8988T (cell line): ENCODE data around the gene ADAMTSL5.
"Not testable (repeated sequence)": the region's sequence is repeated elsewhere in the genome, so short reads cannot be mapped to it uniquely, and the experiment has no call there.

Experiments
- DNase-seq: peaks from one replicate; pipeline ENCODE4 v3.0.0; 2011

The ADAMTSL5 gene

DNA sequence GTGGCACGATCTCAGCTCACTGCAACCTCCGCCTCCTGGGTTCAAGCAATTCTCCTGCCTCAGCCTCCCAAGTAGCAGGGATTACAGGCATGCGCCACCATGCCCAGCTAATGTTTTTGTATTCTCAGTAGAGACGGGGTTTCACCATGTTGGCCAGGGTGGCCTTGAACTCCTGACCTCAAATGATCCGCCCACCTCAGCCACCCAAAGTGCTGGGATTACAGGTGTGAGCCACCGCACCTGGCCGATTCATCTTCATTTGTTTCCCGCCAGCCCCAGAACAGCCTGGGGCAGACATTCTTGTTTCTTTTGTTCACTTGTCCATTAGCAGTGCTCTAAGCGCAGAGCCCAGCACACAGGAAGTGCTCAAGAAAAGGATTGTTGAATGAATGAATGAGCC is 35.8 kb downstream of the ADAMTSL5 start:
- DNase-seq: not testable (repeated sequence)

- peak; percentile 23 for DNase-seq
Observed at GRCh38 chr19:1475751-1476437, 36.9 kb downstream of the ADAMTSL5 start.

DNA sequence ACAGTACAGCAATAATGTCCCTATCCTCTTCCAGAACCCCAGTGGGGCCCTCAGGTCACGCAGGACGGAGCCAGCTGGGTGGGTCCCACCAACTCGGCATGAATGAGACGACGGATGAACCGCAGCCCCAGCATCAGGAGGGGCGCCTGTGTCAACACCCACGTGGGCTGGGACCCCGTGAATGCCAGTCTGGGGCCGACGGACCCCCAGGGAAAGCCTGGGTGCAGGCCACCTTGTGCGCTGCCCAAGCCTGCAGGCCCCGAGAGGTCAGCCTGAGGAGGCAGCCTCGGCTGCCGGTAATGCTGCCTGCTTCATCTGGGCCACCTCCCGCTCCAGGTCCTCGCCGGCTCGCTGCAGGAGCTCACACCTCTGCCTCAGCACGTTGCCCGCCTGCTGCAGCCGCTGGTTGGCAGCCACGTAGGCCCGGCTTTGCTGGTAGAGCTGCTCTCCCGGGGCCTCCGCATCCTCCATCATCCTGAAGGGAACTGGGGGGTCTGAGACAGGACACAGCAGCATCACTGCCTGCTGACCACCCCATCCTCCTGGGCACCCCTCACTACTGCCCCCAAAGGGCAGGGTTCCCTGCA is 38.0 kb downstream of the ADAMTSL5 start:
- no peak for DNase-seq

DNA sequence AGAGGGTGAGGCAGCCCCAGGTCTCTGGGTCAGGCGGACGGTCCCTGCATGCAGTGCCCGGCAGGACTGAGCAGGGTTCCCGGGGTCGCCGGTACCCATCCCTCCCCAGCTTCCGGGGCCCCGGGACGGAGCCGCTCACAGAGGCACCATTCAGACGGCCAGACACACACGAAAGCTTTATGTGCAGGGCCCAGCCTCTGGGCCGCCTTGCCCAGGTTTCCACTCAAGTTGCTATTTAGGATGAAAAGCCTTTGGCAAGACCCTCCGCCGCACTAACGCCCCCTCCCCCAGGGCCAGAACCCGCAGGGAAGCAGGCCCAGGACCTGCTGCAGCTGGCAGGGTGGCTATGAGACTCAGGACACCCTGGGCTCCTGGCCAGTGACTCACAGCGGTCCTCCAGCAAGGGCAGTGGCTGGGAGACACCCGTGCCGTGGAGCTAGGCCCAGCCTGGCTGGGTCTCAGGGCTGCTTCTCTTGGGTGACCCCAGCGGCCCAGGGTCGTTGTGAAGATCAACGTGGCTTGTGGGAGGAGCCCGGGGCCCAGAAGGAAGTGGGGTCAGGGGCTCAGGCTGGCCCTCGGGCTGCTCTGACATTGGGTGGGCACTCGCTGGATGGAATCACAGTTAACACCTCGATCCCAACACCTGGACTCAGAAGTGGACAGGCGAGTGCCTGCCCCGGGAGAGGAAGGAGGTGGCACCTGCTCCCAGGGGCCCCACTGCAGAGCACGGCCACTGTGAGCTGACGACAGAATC is 38.6 kb downstream of the ADAMTSL5 start:
- DNase-seq: no peak

DNA sequence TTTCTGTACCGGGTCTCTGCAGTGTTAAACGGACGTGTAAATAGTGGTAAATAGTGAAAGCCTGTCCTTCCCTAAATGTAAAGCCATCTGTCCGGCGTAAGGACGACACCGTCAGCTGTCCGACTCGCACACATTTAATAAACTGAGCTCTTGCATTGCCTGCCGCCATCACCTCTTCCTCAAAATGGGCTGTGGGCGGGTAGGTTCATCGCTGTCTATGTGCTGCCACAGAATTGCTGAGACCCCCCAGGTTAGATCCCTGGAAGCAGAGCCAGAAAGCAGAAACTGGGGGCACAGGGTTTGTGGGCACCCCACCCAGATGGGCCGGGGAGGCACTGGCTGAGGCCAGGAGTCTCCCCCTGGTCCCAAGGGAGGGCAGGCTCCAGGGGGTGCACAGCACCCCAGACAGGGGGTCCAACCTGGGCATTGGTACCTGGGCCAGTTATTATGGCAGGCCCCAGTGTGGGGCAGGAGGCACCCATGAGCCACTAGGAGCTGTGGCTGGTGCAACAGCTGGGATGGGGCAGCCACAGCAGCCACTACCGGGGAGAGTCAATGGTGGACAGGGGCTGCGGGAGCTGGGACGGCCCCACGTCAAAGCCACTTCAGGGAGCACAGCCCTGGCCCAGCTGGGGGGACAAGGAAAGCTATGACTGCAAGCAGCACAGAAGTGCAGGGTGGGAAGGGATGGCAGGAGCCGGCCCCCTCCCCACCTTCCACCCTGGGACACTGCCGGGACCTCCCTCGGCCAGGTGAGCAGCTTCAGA is 39.6 kb downstream of the ADAMTSL5 start:
- DNase-seq: no peak

DNA sequence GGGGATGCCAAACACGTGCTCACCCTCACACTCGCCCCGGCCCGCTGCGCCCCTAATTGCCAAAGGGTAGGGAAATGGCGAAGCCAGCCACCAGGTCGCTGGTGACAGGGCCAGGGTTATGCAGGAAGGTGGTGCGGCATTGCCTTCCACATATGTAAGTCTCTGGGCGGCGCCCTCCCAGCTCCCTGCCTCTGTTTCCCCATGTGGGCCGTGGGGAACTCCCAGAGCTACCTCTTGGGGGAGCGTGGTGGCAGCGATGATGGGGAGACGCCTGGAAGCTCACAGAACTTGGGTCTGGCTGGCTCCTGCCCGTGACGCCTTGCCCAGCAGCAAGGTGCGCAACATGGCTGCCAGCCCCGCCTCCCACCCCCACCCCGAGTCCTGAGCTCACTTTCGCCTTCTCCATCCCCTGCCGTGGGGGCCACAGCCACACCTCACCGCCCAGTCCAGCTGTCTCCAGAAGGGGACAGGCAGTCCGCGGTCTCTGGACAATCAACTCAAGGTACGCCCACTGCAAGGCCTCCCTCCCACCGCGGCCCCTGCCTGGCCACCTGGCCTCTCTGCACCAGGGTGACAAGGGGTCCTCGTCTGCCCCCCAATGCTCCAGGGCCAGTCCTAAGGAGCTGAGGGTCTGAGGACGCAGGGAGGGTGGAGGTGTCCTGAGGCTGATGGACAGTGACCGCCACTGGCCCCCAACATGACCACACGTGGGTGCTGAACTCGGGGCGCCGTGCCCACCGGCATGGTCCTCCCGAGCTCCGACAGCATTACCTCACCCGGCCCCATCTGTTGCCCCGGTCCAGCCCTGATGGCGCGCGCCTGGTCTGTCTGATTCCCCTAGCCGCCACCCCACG is 40.4 kb downstream of the ADAMTSL5 start:
- no peak for DNase-seq

GRCh38 chr19:1471515-1472160 is 41.2 kb downstream of the ADAMTSL5 start:
- no peak for DNase-seq

GRCh38 chr19:1471010-1471514 is 41.8 kb downstream of the ADAMTSL5 start:
- DNase-seq: no peak

GRCh38 chr19:1470305-1471009 is 42.4 kb downstream of the ADAMTSL5 start:
- DNase-seq: no peak

DNA sequence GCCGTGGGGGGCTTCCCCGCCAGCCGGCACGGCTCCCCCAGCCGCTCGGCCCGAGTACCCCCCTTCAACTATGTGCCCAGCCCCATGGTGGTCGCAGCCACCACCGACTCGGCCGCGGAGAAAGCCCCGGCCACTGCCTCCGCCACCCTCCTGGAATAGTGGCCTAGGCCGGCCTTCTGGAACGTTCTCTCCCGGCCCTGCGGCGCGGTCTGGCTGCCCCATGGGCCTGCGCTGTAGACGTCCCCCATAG is 42.8 kb downstream of the ADAMTSL5 start:
- no peak for DNase-seq

- DNase-seq: no peak
Observed at GRCh38 chr19:1469255-1470054, 43.4 kb downstream of the ADAMTSL5 start.

DNA sequence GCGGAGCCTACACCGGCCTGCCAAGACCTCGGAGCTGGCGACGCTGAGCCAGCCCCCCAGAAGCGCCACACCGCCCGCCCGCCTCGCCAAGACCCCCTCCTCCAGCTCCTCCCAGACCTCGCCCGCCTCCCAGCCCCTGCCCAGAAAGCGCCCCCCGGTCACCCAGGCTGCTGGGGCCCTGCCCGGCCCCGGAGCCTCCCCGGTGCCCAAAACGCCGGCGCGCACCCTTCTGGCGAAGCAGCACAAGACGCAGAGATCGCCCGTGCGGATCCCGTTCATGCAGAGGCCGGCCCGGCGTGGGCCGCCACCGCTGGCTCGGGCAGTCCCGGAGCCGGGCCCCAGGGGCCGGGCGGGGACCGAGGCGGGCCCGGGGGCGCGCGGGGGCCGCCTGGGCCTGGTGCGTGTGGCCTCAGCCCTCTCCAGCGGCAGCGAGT is 44.0 kb downstream of the ADAMTSL5 start:
- no peak for DNase-seq

DNA sequence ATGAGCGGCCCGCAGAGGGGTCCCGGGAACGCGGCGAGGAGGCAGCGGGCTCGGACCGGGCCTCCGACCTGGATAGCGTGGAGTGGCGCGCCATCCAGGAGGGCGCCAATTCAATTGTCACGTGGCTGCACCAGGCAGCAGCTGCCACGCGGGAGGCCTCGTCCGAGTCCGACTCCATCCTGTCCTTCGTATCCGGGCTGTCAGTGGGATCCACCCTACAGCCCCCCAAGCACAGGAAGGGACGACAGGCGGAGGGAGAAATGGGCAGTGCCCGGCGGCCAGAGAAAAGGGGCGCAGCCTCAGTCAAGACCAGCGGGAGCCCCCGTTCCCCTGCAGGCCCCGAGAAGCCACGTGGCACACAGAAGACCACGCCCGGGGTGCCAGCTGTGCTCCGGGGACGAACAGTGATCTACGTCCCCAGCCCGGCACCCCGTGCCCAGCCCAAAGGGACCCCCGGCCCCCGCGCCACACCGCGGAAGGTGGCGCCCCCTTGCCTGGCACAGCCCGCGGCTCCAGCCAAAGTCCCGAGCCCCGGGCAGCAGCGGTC is 44.5 kb downstream of the ADAMTSL5 start:
- no peak for DNase-seq

- no peak for DNase-seq
Observed at GRCh38 chr19:1467490-1468273, 45.1 kb downstream of the ADAMTSL5 start.

GRCh38 chr19:1467215-1467489 is 45.7 kb downstream of the ADAMTSL5 start:
- no peak for DNase-seq

GRCh38 chr19:1466461-1467214 is 46.2 kb downstream of the ADAMTSL5 start:
- DNase-seq: no peak

- DNase-seq: no peak
Observed at GRCh38 chr19:1466018-1466460, 46.8 kb downstream of the ADAMTSL5 start.

- no peak for DNase-seq
Observed at GRCh38 chr19:1465191-1466016, 47.4 kb downstream of the ADAMTSL5 start.
